ENCODE results near the gene JAZF1.

DNA sequence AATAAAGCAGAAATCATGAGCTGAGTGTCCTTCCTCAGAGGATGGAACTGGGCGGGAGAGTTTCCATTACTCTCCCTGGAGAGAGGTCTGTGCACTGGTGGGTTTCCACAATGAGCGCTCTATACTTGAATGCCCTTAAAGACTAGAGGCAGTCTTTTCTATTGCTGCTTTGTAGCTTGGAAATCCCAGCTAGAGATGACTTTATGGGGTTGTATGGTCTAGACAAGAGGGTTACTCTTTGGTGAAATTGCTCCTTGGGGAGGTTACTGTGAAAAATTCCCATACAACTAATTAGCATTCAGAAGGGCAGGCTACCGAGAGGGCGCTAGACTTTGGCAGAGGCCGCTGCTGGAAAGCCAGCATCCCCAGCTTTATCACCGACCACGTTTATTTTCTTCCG, 303.8 kb downstream of the JAZF1 start:
- TF ChIP-seq, protein P1, sequence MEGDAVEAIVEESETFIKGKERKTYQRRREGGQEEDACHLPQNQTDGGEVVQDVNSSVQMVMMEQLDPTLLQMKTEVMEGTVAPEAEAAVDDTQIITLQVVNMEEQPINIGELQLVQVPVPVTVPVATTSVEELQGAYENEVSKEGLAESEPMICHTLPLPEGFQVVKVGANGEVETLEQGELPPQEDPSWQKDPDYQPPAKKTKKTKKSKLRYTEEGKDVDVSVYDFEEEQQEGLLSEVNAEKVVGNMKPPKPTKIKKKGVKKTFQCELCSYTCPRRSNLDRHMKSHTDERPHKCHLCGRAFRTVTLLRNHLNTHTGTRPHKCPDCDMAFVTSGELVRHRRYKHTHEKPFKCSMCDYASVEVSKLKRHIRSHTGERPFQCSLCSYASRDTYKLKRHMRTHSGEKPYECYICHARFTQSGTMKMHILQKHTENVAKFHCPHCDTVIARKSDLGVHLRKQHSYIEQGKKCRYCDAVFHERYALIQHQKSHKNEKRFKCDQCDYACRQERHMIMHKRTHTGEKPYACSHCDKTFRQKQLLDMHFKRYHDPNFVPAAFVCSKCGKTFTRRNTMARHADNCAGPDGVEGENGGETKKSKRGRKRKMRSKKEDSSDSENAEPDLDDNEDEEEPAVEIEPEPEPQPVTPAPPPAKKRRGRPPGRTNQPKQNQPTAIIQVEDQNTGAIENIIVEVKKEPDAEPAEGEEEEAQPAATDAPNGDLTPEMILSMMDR (conservative IDR thresholded peaks at IDR 0.05), result no peak
- no peak for TF ChIP-seq EZH2 (IDR thresholded peaks at IDR 0.05; ENCODE audit: low read depth)

Measured in PC-9 (cell line).